ENCODE data around the gene CNPPD1. TPM values are rescaled to one million over a fixed set of nuclear protein-coding genes. Genes with fewer than 3 reads are reported as not detected.

The CNPPD1 gene
- polyA plus RNA-seq, 12 donors: 28.7 to 52.0 (median 32.5) TPM; not detected in 1

GRCh38 chr2:219182331-219183150 is 5.8 kb upstream of the CNPPD1 start:
- no peak for DNase-seq

- DNase-seq: no peak
These were observed 4.8 kb upstream of the CNPPD1 start for GRCh38 chr2:219181531-219181930.

GRCh38 chr2:219180961-219181360 is 4.2 kb upstream of the CNPPD1 start:
- no peak for DNase-seq

GRCh38 chr2:219179601-219180465 is 3.1 kb upstream of the CNPPD1 start:
- DNase-seq: no peak

GRCh38 chr2:219178377-219179175 is 1.9 kb upstream of the CNPPD1 start:
- peak; percentile 20 for DNase-seq

GRCh38 chr2:219177552-219178376 is 1.0 kb upstream of the CNPPD1 start, which contains the start of gene RETREG2:
TSS of gene RETREG2 (plus strand) at chr2:219178275. CDS start at chr2:219178353, 78 bp downstream.
- DNase-seq: peak; percentile 93

- DNase-seq: peak; percentile 11
These were observed 552 bp downstream of the CNPPD1 start for GRCh38 chr2:219175928-219176817.

- no peak for DNase-seq
These were observed 1.2 kb downstream of the CNPPD1 start for GRCh38 chr2:219175486-219175885.

GRCh38 chr2:219174801-219175200 is 1.9 kb downstream of the CNPPD1 start:
- no peak for DNase-seq

GRCh38 chr2:219174146-219174545 is 2.6 kb downstream of the CNPPD1 start:
- no peak for DNase-seq

- no peak for DNase-seq
These were observed 3.5 kb downstream of the CNPPD1 start for GRCh38 chr2:219173176-219173575.

- DNase-seq: no peak
These were observed 4.2 kb downstream of the CNPPD1 start for GRCh38 chr2:219172231-219173154.

- peak; percentile 22 for DNase-seq
These were observed 5.5 kb downstream of the CNPPD1 start for GRCh38 chr2:219171231-219171651.

- no peak for DNase-seq
These were observed 6.6 kb downstream of the CNPPD1 start, which contains the start of gene SLC23A3 for GRCh38 chr2:219169930-219170654. TSS of gene SLC23A3 (minus strand) at chr2:219170029. CDS start at chr2:219169984, 45 bp downstream.

- no peak for DNase-seq
These were observed 7.8 kb downstream of the CNPPD1 start for GRCh38 chr2:219168932-219169331.

GRCh38 chr2:219168526-219168925 is 8.2 kb downstream of the CNPPD1 start:
- no peak for DNase-seq

GRCh38 chr2:219167997-219168396 is 8.7 kb downstream of the CNPPD1 start:
- no peak for DNase-seq

All from muscle of arm (tissue), 12 donors.